CD14-positive monocyte (primary cell): ENCODE measurements around the gene VAT1. TPM values are rescaled to one million over a fixed set of nuclear protein-coding genes. Genes with fewer than 3 reads are reported as not detected.

Experiments
- DNase-seq, 3 donors: peaks; one replicate each; pipeline ENCODE4 v3.0.0-alpha.2; 2011 to 2022
- H2AFZ ChIP-seq: 2 replicates; pipeline ENCODE4 v1.6.0; 2012; ENCODE audit warnings: mild to moderate bottlenecking, low read depth, low read length, inconsistent platforms; ENCODE audit not compliant: insufficient read depth, poor library complexity, severe bottlenecking
- H3K27ac ChIP-seq, 2 donors: 1 replicate in 1 of 2; 2 replicates in 1 of 2; pipeline ENCODE4 v1.5.1; 2012 to 2013; ENCODE audit warnings: low read length in 2 of 2, control low read depth in 1 of 2, inconsistent platforms in 1 of 2, low read depth in 1 of 2, mild to moderate bottlenecking in 1 of 2
- H3K27me3 ChIP-seq, 2 donors: one replicate each; pipeline versions ENCODE4 v1.6.0 to v1.6.1; 2011 to 2013; ENCODE audit warnings: low read length in 2 of 2; ENCODE audit not compliant: control insufficient read depth in 2 of 2, insufficient read depth in 2 of 2
- H3K36me3 ChIP-seq, 2 donors: replicated peaks in 1 of 2; 1 replicate in 1 of 2; 2 replicates in 1 of 2; pipeline versions ENCODE4 v1.5.1 to v1.6.1; 2012 to 2013; ENCODE audit warnings: low read length in 2 of 2, control low read depth in 1 of 2, inconsistent platforms in 1 of 2, mild to moderate bottlenecking in 1 of 2; ENCODE audit not compliant: insufficient read depth in 2 of 2, control insufficient read depth in 1 of 2
- H3K4me1 ChIP-seq, 2 donors: 1 replicate in 1 of 2; 2 replicates in 1 of 2; pipeline versions ENCODE4 v1.5.1 to v1.6.1; 2012 to 2013; ENCODE audit warnings: low read length in 2 of 2, control low read depth in 1 of 2, inconsistent platforms in 1 of 2, mild to moderate bottlenecking in 1 of 2, moderate library complexity in 1 of 2; ENCODE audit not compliant: insufficient read depth in 2 of 2, control insufficient read depth in 1 of 2
- H3K4me2 ChIP-seq: replicated peaks from 2 replicates; pipeline ENCODE3; 2012; ENCODE audit warnings: low read length, moderate library complexity, mild to moderate bottlenecking; ENCODE audit not compliant: poor library complexity, severe bottlenecking; ENCODE audit errors: extremely low read depth
- H3K4me3 ChIP-seq, 3 experiments: fragments of 200-600 bp in 1 of 3; sonication (generic) in 1 of 3; replicated peaks in 1 of 3; 1 replicate in 2 of 3; 2 replicates in 1 of 3; pipeline ENCODE4 v1.5.1; 2011 to 2013; ENCODE audit warnings: low read length in 3 of 3, mild to moderate bottlenecking in 3 of 3, control low read depth in 2 of 3, low read depth in 2 of 3, inconsistent platforms in 1 of 3, moderate library complexity in 1 of 3
- H3K79me2 ChIP-seq: 2 replicates; pipeline ENCODE4 v1.6.0; 2012; ENCODE audit warnings: mild to moderate bottlenecking, control low read depth, inconsistent platforms, low read length, moderate library complexity; ENCODE audit not compliant: insufficient read depth
- H3K9ac ChIP-seq: 2 replicates; pipeline ENCODE4 v1.6.0; 2017; ENCODE audit warnings: low read length, mild to moderate bottlenecking; ENCODE audit not compliant: insufficient read depth, poor library complexity, severe bottlenecking
- H3K9me3 ChIP-seq, 2 donors: replicated peaks in 1 of 2; 1 replicate in 1 of 2; 2 replicates in 1 of 2; pipeline versions ENCODE4 v1.5.1 to v1.6.1; 2012 to 2013; ENCODE audit warnings: low read length in 2 of 2, control low read depth in 1 of 2; ENCODE audit not compliant: control insufficient read depth in 1 of 2, insufficient read depth in 1 of 2
- H4K20me1 ChIP-seq: 2 replicates; pipeline ENCODE4 v1.6.0; 2012; ENCODE audit warnings: mild to moderate bottlenecking, low read length, control low read depth, moderate library complexity; ENCODE audit not compliant: insufficient read depth
- H3K27ac Mint-ChIP-seq, 7 donors: one replicate each; pipeline ENCODE4 v1.8.0; 2020; ENCODE audit warnings: mild to moderate bottlenecking in 7 of 7, mixed read lengths in 7 of 7, moderate library complexity in 6 of 7, inconsistent platforms in 2 of 7
- H3K27me3 Mint-ChIP-seq, 3 donors: one replicate each; pipeline ENCODE4 v1.8.0; 2021 to 2022; ENCODE audit warnings: low read depth in 3 of 3, mild to moderate bottlenecking in 3 of 3, mixed read lengths in 3 of 3, moderate library complexity in 3 of 3, inconsistent platforms in 1 of 3
- H3K36me3 Mint-ChIP-seq, 2 donors: one replicate each; pipeline ENCODE4 v1.8.0; 2020; ENCODE audit warnings: mixed read lengths in 2 of 2, inconsistent platforms in 1 of 2, mild to moderate bottlenecking in 1 of 2
- H3K4me1 Mint-ChIP-seq: one replicate; pipeline ENCODE4 v1.8.0; 2020; ENCODE audit warnings: mild to moderate bottlenecking, mixed read lengths
- H3K4me3 Mint-ChIP-seq, 2 donors: one replicate each; pipeline ENCODE4 v1.8.0; 2020; ENCODE audit warnings: mild to moderate bottlenecking in 2 of 2, mixed read lengths in 2 of 2, moderate library complexity in 1 of 2
- H3K9me3 Mint-ChIP-seq, 7 donors: one replicate each; pipeline ENCODE4 v1.8.0; 2020 to 2022; ENCODE audit warnings: mixed read lengths in 7 of 7, mild to moderate bottlenecking in 6 of 7, moderate library complexity in 6 of 7, inconsistent platforms in 2 of 7
- WGBS: methylation state at CpG from one replicate; pipeline ENCODE4 v1.1.5; 2013; ENCODE audit warnings: missing lambda C conversion rate; ENCODE audit not compliant: insufficient coverage; 5-methylcytosine and 5-hydroxymethylcytosine counted together
- intact Hi-C, 2 donors: fragments of 100-400 bp; cut with micrococcal nuclease; formaldehyde crosslinking; loops; one replicate each; pipeline versions ENCODE4 v1.15.0 to v1.15.1; 2023
- polyA plus RNA-seq, 3 donors: library from polyadenylated mRNA; depleted of rRNA in 1 of 3; unstranded in 2 of 3; stranded (reverse) in 1 of 3; fragments of 300-500 nt in 2 of 3; fragments of >200 nt in 1 of 3; fragmentation: Illumina TruSeq in 2 of 3; gene quantifications; 1 replicate in 2 of 3; 2 replicates in 1 of 3; pipeline ENCODE4 v1.2.3, GENCODE V29; 2012 to 2021
- TF ChIP-seq, protein P1 (sequence below): fragments of 200-600 bp; IDR thresholded peaks from one replicate; pipeline ENCODE4 v1.8.0; 2022; ENCODE audit warnings: antibody characterized with exemption, mild to moderate bottlenecking

Gene VAT1
- polyA plus RNA-seq, 3 donors, result 12.7 to 39.5 (median 38.0) TPM

DNA sequence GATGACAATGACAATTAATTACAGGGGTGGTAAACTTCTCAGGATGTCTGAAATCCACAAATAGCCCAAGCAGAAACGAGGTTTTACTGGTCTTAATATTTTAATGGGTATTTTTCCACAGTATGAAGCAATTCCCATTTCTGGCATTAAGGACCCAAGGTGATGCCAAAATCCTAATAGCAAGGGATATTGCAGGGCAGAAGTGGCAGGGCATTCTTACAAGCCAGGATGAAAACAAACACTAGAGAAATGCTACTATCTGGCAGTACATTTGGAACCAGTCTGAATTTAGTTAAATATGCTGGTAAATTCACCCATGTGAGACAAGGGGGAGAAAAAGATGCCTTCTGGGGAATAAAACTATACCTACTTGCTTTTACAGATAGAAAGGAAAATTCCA is 48.1 kb upstream of the VAT1 start:
- no peak overlapping the region for H3K9ac ChIP-seq
- H3K9me3 ChIP-seq, result no peaks in the 10 kb centered on the region
- no CpG with 5 or more reads among the region's 1 CpG for WGBS
- no peak overlapping the region for H3K27ac Mint-ChIP-seq
- H3K36me3 ChIP-seq, result peaks cover 23 to 73% of the 10 kb centered on the region in 2 donors
- H3K36me3 Mint-ChIP-seq, result peaks cover 30 to 59% of the 10 kb centered on the region in 2 donors
- intact Hi-C loops, result no loop called here
- H3K9me3 Mint-ChIP-seq, result no peaks in the 10 kb centered on the region
- H4K20me1 ChIP-seq, result no peaks in the 10 kb centered on the region
- H3K4me1 ChIP-seq, result no peaks in the 10 kb centered on the region
- H3K4me3 ChIP-seq, result no peak overlapping the region
- DNase-seq, result no peak
- no peaks in the 10 kb centered on the region for H3K79me2 ChIP-seq
- H3K27me3 Mint-ChIP-seq, result peaks cover 0 to 5% (median 0%) of the 10 kb centered on the region in 3 donors
- H3K4me3 Mint-ChIP-seq, result no peak overlapping the region
- TF ChIP-seq, protein P1, sequence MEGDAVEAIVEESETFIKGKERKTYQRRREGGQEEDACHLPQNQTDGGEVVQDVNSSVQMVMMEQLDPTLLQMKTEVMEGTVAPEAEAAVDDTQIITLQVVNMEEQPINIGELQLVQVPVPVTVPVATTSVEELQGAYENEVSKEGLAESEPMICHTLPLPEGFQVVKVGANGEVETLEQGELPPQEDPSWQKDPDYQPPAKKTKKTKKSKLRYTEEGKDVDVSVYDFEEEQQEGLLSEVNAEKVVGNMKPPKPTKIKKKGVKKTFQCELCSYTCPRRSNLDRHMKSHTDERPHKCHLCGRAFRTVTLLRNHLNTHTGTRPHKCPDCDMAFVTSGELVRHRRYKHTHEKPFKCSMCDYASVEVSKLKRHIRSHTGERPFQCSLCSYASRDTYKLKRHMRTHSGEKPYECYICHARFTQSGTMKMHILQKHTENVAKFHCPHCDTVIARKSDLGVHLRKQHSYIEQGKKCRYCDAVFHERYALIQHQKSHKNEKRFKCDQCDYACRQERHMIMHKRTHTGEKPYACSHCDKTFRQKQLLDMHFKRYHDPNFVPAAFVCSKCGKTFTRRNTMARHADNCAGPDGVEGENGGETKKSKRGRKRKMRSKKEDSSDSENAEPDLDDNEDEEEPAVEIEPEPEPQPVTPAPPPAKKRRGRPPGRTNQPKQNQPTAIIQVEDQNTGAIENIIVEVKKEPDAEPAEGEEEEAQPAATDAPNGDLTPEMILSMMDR, result no peak
- H3K4me2 ChIP-seq, result no peak overlapping the region
- H3K4me1 Mint-ChIP-seq, result no peaks in the 10 kb centered on the region
- no peak overlapping the region for H3K27ac ChIP-seq
- H2AFZ ChIP-seq, result no peak overlapping the region
- H3K27me3 ChIP-seq, result no peaks in the 10 kb centered on the region

DNA sequence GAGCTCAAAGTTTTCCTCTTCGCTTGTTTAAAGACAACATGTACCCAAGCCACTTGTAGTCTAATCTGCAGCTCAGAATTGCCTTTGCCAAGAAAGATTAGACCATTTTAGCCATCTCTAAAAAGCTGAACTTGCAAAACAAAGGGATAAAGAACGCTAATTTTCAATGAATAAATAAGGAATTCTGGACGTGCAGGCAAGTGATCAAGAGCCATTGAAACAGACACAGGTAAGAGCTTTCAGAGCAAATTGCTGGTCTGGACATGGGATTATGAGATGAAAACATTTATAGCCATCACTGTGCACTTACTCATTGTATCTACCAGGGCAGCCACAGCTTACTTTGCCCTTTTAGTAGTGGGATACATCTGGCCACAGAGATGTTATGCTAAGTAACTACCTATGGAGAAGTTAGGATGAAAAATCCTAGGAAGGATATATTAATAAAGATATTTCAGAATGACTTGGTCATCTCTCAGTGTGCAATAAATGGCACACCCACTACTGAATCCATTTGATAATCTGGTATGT is 47.2 kb upstream of the VAT1 start:
- peaks cover 18 to 69% of the 10 kb centered on the region in 2 donors for H3K36me3 ChIP-seq
- H3K79me2 ChIP-seq, result no peaks in the 10 kb centered on the region
- H2AFZ ChIP-seq, result no peak overlapping the region
- intact Hi-C loops, result no loop called here
- WGBS, result 88% methylated on average over 1 of the region's 3 CpGs
- DNase-seq, result no peak
- H3K9me3 ChIP-seq, result no peaks in the 10 kb centered on the region
- TF ChIP-seq, protein P1, result no peak
- Mint-ChIP-seq H3K27me3 (peaks cover 0 to 2% (median 0%) of the 10 kb centered on the region in 3 donors), H3K4me3 (no peak overlapping the region), H3K27ac (no peak overlapping the region), H3K9me3 (no peaks in the 10 kb centered on the region), H3K36me3 (peaks cover 30 to 60% of the 10 kb centered on the region in 2 donors), H3K4me1 (no peaks in the 10 kb centered on the region)
- no peaks in the 10 kb centered on the region for H3K4me1 ChIP-seq
- no peak overlapping the region for H3K27ac ChIP-seq
- no peak overlapping the region for H3K4me2 ChIP-seq
- H3K9ac ChIP-seq, result no peak overlapping the region
- no peaks in the 10 kb centered on the region for H3K27me3 ChIP-seq
- H3K4me3 ChIP-seq, result no peak overlapping the region
- no peaks in the 10 kb centered on the region for H4K20me1 ChIP-seq
